PFSK-1 (cell line): ENCODE data around the gene LYPLA2.

ENCODE experiments used
- FOXP2 ChIP-seq: optimal IDR thresholded peaks from 2 replicates; pipeline ENCODE3; 2011; ENCODE audit warnings: borderline replicate concordance, control low read depth, inconsistent platforms; ENCODE audit not compliant: insufficient read depth; ENCODE audit errors: extremely low read length, extremely low read depth
- POLR2AphosphoS5 ChIP-seq: IDR thresholded peaks from 2 replicates; pipeline ENCODE4 v1.6.1; 2012; ENCODE audit warnings: low read depth, mild to moderate bottlenecking, control low read depth, low read length, moderate library complexity
- REST ChIP-seq, 2 experiments: IDR thresholded peaks; 2 replicates each; pipeline versions ENCODE4 v1.6.1 to v1.8.0; 2011 to 2012; ENCODE audit warnings: low read depth in 2 of 2, low read length in 2 of 2, control low read depth in 1 of 2, inconsistent platforms in 1 of 2, mild to moderate bottlenecking in 1 of 2, moderate library complexity in 1 of 2; ENCODE audit not compliant: insufficient read depth in 1 of 2
- SIN3A ChIP-seq: IDR thresholded peaks from 2 replicates; pipeline ENCODE4 v1.6.1; 2012; ENCODE audit warnings: mild to moderate bottlenecking, low read length, moderate library complexity, borderline replicate concordance; ENCODE audit not compliant: insufficient read depth
- TAF1 ChIP-seq: IDR thresholded peaks from 2 replicates; pipeline ENCODE4 v1.6.1; 2012; ENCODE audit warnings: low read length, control low read depth, borderline replicate concordance; ENCODE audit not compliant: insufficient read depth

The LYPLA2 gene

GRCh38 chr1:23825076-23825761, 34.3 kb downstream of the LYPLA2 start, which contains the start of gene HMGCL:
Gene HMGCL (minus strand): TSS chr1:23825429. CDS start chr1:23825415, 14 bp downstream.
- TF ChIP-seq SIN3A (peak; percentile 66; the same call in 1 of the 2 replicates), POLR2AphosphoS5 (peak; percentile 90), FOXP2 (no peak), TAF1 (peak; percentile 95; the same call in 1 of the 2 replicates), REST (IDR thresholded peaks at IDR 0.05; ENCODE audit: insufficient read depth in 1 of 2, low read depth in 2 of 2, low read length in 2 of 2) (peak in 1 of 2 experiments; percentile 44; a peak in 1 of 4 replicates)

DNA sequence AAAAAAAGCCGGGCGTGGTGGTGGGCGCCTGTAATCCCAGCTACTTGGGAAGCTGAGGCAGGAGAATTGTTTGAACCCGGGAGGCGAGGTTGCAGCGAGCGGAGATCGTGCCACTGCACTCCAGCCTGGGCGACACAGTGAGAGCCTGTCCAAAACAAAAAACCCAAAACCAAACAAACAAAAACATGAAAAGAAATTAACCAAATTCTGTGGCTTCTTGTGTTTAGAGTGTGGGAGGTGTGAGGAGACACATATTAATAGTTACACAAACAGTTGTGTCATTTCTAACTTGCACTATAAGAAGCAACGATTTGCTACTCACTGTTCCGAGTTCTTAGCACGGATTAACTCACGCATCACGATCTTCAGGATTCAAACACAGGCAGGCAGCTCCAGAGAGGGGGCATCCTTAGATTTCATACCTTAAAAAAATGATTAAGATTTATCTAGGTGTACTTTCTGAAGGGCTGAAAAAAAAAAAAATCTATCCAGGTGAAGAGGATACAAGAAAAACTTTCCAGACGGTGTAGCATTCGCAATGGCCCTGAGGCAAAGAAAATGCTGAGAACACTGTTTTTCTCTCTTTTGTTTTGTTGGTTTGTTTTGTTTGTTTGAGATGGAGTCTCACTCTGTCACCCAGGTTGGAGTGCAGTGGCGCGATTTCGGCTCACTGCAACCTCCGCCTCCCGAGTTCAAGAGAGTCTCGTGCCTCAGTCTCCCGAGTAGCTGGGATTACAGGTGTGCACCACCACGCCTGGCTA, 35.0 kb downstream of the LYPLA2 start:
- TF ChIP-seq FOXP2 (no peak), POLR2AphosphoS5 (no peak), REST (IDR thresholded peaks at IDR 0.05; ENCODE audit: insufficient read depth in 1 of 2, low read depth in 2 of 2, low read length in 2 of 2) (no peak)

- TF ChIP-seq REST (IDR thresholded peaks at IDR 0.05; ENCODE audit: insufficient read depth in 1 of 2, low read depth in 2 of 2, low read length in 2 of 2), result no peak
- TF ChIP-seq SIN3A, result no peak
- no peak for TF ChIP-seq POLR2AphosphoS5
- TF ChIP-seq FOXP2, result no peak
- TF ChIP-seq TAF1, result no peak
Measured at GRCh38 chr1:23827717-23828116, 36.8 kb downstream of the LYPLA2 start.

GRCh38 chr1:23836037-23836436, 45.1 kb downstream of the LYPLA2 start:
- TF ChIP-seq FOXP2, result no peak
- no peak for TF ChIP-seq POLR2AphosphoS5
- TF ChIP-seq TAF1, result no peak
- no peak for TF ChIP-seq SIN3A
- no peak for TF ChIP-seq REST (IDR thresholded peaks at IDR 0.05; ENCODE audit: insufficient read depth in 1 of 2, low read depth in 2 of 2, low read length in 2 of 2)
